Brain pericyte (primary cell): ENCODE results near the gene XAGE2.

ENCODE experiments used
- DNase-seq: peaks from one replicate; pipeline ENCODE4 v3.0.0-alpha.2; 2012; ENCODE audit warnings: low read depth, low spot score

Gene XAGE2

DNA sequence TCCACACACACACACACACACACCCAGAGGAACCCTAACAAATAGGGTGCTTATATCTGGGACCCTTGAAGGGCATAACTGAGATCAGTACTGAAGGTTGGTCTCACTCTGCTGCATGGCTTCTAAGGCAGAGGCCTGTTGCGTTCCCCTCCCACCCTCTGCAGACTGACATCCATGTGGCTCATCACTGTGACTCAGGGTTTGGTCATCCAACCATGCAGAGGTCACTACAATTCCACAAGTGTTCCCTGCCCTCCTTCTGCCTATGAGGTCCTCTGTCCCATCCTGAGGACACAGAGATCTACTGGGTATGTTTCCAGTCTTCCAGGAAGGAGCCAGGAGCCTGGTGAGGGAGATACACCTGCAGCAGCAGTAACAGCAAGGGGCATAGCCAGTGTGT lies 55.8 kb downstream of the XAGE2 start:
- no peak for DNase-seq
